K562 (cell line): Measurements from ENCODE around the gene AS3MT. TPM values are rescaled to one million over a fixed set of nuclear protein-coding genes. Genes with fewer than 3 reads are reported as not detected.

ENCODE experiments used
- ATAC-seq: fragments of 200-7000 bp; cut with Tn5 transposase; 3 replicates; pipeline ENCODE4 v1.9.1; 2020; ENCODE audit warnings: moderate library complexity
- BruUV-seq: library from RNA; stranded (reverse); fragments of 400-500 nt; replicated peaks from 2 replicates; lab custom pipeline; 2021; lab: Mats Ljungman, UMichigan
- CTCF ChIA-PET: fragments of 300-600 bp; formaldehyde crosslinking; extraction: SDS; loops from one replicate; lab custom pipeline; 2021; ENCODE audit warnings: low intra/inter-chr PET ratio; lab: Yijun Ruan, JAX
- POLR2A ChIA-PET: fragments of 300-600, 350-650 bp; sonication (Branson Sonifier 250); formaldehyde crosslinking; extraction: SDS; loops from one replicate; lab custom pipeline; 2021; ENCODE audit warnings: antibody characterized with exemption, inconsistent platforms; lab: Yijun Ruan, JAX
- DNase-seq, 4 experiments: peaks; one replicate each; pipeline versions ENCODE4 v3.0.0 to v3.0.0-alpha.2; 2011 to 2018; ENCODE audit warnings: low spot score in 3 of 4, mixed read lengths in 3 of 4; ENCODE audit errors: extremely low read depth in 1 of 4
- FAIRE-seq: peaks from 2 replicates; lab custom pipeline; 2011; peaks lifted over from hg19 to GRCh38; lab: Jason Lieb, UNC
- H2AFZ ChIP-seq: 2 replicates; pipeline ENCODE4 v1.6.0; 2011; ENCODE audit warnings: low read depth, low read length, control low read depth, inconsistent platforms
- H3K27ac ChIP-seq: fragments of 200-600 bp; 3 replicates; pipeline ENCODE4 v1.8.0; 2011; ENCODE audit warnings: low read depth, mild to moderate bottlenecking, control low read depth, inconsistent platforms, low read length, moderate library complexity, mixed read lengths; ENCODE audit errors: extremely low read depth
- H3K27me3 ChIP-seq, 2 experiments: fragments of 300-600 bp in 1 of 2; 2 replicates in 1 of 2; 3 replicates in 1 of 2; pipeline versions ENCODE4 v1.6.0 to v1.8.0; 2011; ENCODE audit warnings: inconsistent platforms in 2 of 2, low read length in 2 of 2, mild to moderate bottlenecking in 1 of 2, mixed read lengths in 1 of 2, moderate library complexity in 1 of 2; ENCODE audit not compliant: control insufficient read depth in 2 of 2, insufficient read depth in 2 of 2
- H3K36me3 ChIP-seq: fragments of 300-600 bp; 3 replicates; pipeline ENCODE4 v1.8.0; 2011; ENCODE audit warnings: mild to moderate bottlenecking, low read length, inconsistent platforms; ENCODE audit not compliant: control insufficient read depth, insufficient read depth
- H3K4me1 ChIP-seq, 2 experiments: fragments of 200-600 bp in 1 of 2; replicated peaks in 1 of 2; 2 replicates in 1 of 2; 3 replicates in 1 of 2; pipeline versions ENCODE4 v1.5.1 to v1.8.0; 2011; ENCODE audit warnings: inconsistent platforms in 2 of 2, low read length in 2 of 2, mild to moderate bottlenecking in 1 of 2, mixed read lengths in 1 of 2, moderate library complexity in 1 of 2; ENCODE audit not compliant: control insufficient read depth in 2 of 2, insufficient read depth in 2 of 2
- H3K4me2 ChIP-seq: 2 replicates; pipeline ENCODE4 v1.6.1; 2011; ENCODE audit warnings: low read length, control low read depth, inconsistent platforms, mixed read lengths; ENCODE audit not compliant: insufficient read depth
- H3K4me3 ChIP-seq: fragments of 200-600 bp; sonication (generic), shearing (Covaris generic); 2 replicates; pipeline ENCODE4 v1.5.1; 2016; ENCODE audit warnings: control low read depth, inconsistent platforms
- H3K79me2 ChIP-seq: fragments of 200-600 bp; 3 replicates; pipeline ENCODE4 v1.8.0; 2011; ENCODE audit warnings: low read length, inconsistent platforms; ENCODE audit not compliant: control insufficient read depth, insufficient read depth
- H3K9ac ChIP-seq, 2 experiments: 2 replicates each; pipeline versions ENCODE4 v1.6.0 to v1.6.1; 2011; ENCODE audit warnings: low read depth in 2 of 2, low read length in 2 of 2, control low read depth in 1 of 2, inconsistent platforms in 1 of 2, mild to moderate bottlenecking in 1 of 2, mixed read lengths in 1 of 2; ENCODE audit not compliant: insufficient read depth in 1 of 2
- H3K9me1 ChIP-seq: one replicate; pipeline ENCODE4 v1.6.0; 2011; ENCODE audit warnings: inconsistent platforms, mild to moderate bottlenecking, low read length, moderate library complexity; ENCODE audit not compliant: control insufficient read depth, insufficient read depth
- H3K9me3 ChIP-seq: replicated peaks from 2 replicates; pipeline ENCODE4 v1.5.1; 2011; ENCODE audit warnings: low read depth, low read length, inconsistent platforms; ENCODE audit not compliant: control insufficient read depth, insufficient read depth
- H4K20me1 ChIP-seq: replicated peaks from 2 replicates; pipeline ENCODE4 v1.6.1; 2011; ENCODE audit warnings: low read length, inconsistent platforms, mixed read lengths; ENCODE audit not compliant: control insufficient read depth, insufficient read depth
- ATF3 ChIP-seq, 2 experiments: fragments of 450-650 bp in 1 of 2; sonication (generic) in 1 of 2; formaldehyde crosslinking in 1 of 2; IDR thresholded peaks in 1 of 2; conservative IDR thresholded peaks in 1 of 2; 2 replicates each; pipeline versions ENCODE4 v1.6.1 to v1.8.1; 2016 to 2023; ENCODE audit warnings: mild to moderate bottlenecking in 2 of 2, moderate library complexity in 2 of 2, inconsistent platforms in 1 of 2, missing genetic modification reagents in 1 of 2
- CCNT2 ChIP-seq: IDR thresholded peaks from 2 replicates; pipeline ENCODE4 v1.6.1; 2011; ENCODE audit warnings: borderline replicate concordance, low read depth, mild to moderate bottlenecking, moderate library complexity, mixed read lengths, low read length; ENCODE audit not compliant: insufficient read length; ENCODE audit errors: extremely low read depth
- CEBPG ChIP-seq, 3 experiments: fragments of 200-800 bp in 1 of 3; sonication (Bioruptor generic) in 1 of 3; sonication (generic) in 1 of 3; formaldehyde crosslinking in 1 of 3; IDR thresholded peaks in 2 of 3; conservative IDR thresholded peaks in 1 of 3; 2 replicates each; pipeline versions ENCODE4 v1.6.1 to v1.8.0; 2016 to 2022; ENCODE audit warnings: missing compliant biosample characterization in 2 of 3, missing genetic modification characterization in 2 of 3, mild to moderate bottlenecking in 1 of 3, missing genetic modification reagents in 1 of 3
- E2F5 ChIP-seq: sonication (generic); formaldehyde crosslinking; IDR thresholded peaks from 2 replicates; pipeline ENCODE4 v1.8.0; 2022; ENCODE audit warnings: mild to moderate bottlenecking, missing genetic modification reagents
- MAFG ChIP-seq: fragments of 450-650 bp; conservative IDR thresholded peaks from 2 replicates; pipeline ENCODE4 v1.6.1; 2016; ENCODE audit warnings: missing genetic modification characterization, missing compliant biosample characterization
- TFE3 ChIP-seq: fragments of 450-650 bp; formaldehyde crosslinking; IDR thresholded peaks from 2 replicates; pipeline ENCODE4 v1.4.0; 2020; ENCODE audit warnings: mild to moderate bottlenecking, mixed read lengths
- USF2 ChIP-seq: sonication (generic); formaldehyde crosslinking; IDR thresholded peaks from 2 replicates; pipeline ENCODE4 v1.5.0; 2020; ENCODE audit warnings: missing genetic modification reagents
- ZC3H8 ChIP-seq: fragments of 450-650 bp; IDR thresholded peaks from 2 replicates; pipeline ENCODE4 v1.6.1; 2017
- ZNF347 ChIP-seq: fragments of 450-650 bp; formaldehyde crosslinking; IDR thresholded peaks from 2 replicates; pipeline ENCODE4 v1.4.0; 2020; ENCODE audit warnings: low read depth, mild to moderate bottlenecking, moderate library complexity
- ZNF717 ChIP-seq: fragments of 250-450 bp; sonication (Bioruptor Pico); IDR thresholded peaks from 2 replicates; pipeline ENCODE4 v1.5.0; 2021
- WGBS: fragments of 100-300 bp; shearing (Covaris generic); methylation state at CpG from one replicate; pipeline ENCODE4 v1.1.6; 2016; ENCODE audit warnings: low coverage, mixed read lengths; ENCODE audit not compliant: insufficient coverage; ENCODE audit errors: missing lambda C conversion rate; 5-methylcytosine and 5-hydroxymethylcytosine counted together
- in situ Hi-C: fragments of 300-500 bp; cut with MboI; formaldehyde crosslinking; loops from 4 replicates; pipeline ENCODE4 v1.15.0; 2018; ENCODE audit warnings: inconsistent platforms, mixed read lengths
- intact Hi-C: fragments of 100-400 bp; cut with micrococcal nuclease; formaldehyde crosslinking; loops from 2 replicates; pipeline ENCODE4 v1.14.2; 2022
- polyA plus RNA-seq, 8 experiments: library from polyadenylated mRNA; depleted of rRNA in 4 of 8; stranded (reverse) in 5 of 8; unstranded in 3 of 8; fragments of >200 nt; fragmentation: Nextera tagmentation in 2 of 8; fragmentation: Illumina TruSeq in 1 of 8; extraction: Ambion mirVana in 2 of 8; extraction: Trizol in 1 of 8; gene quantifications; 2 replicates each; pipeline versions ENCODE4 v1.2.1 to v1.2.3, GENCODE V29; 2011 to 2014; ENCODE audit warnings: inconsistent platforms in 1 of 8, missing spikeins in 1 of 8
- total RNA-seq, 7 experiments: library from RNA; depleted of rRNA in 6 of 7; stranded (reverse); fragments of >200 nt in 6 of 7; fragmentation: Illumina TruSeq in 2 of 7; extraction: Trizol in 2 of 7; gene quantifications; 2 replicates each; pipeline versions ENCODE4 v1.2.1 to v1.2.3, GENCODE V29; 2011 to 2021; ENCODE audit warnings: low replicate concordance in 1 of 7

AS3MT gene
- total and polyA plus RNA-seq, 9 of the 15 experiments (the other 6 are each of a cell fraction or from before 2014, with no cell fraction given), result 0.04 to 0.33 (median 0.19) TPM; not detected in 2

- Histone ChIP-seq H3K9me3 (no peaks in the 10 kb centered on the region), H3K79me2 (no peaks in the 10 kb centered on the region), H4K20me1 (no peaks in the 10 kb centered on the region), H2AFZ (no peak overlapping the region), H3K4me1 (no peaks in the 10 kb centered on the region; a peak in 3 of 5 replicates), H3K36me3 (peaks cover 2% of the 10 kb centered on the region; the same call in 1 of the 3 replicates), H3K4me2 (no peak overlapping the region), H3K27me3 (no peaks in the 10 kb centered on the region), H3K9ac (no peak overlapping the region), H3K9me1 (no peaks in the 10 kb centered on the region), H3K4me3 (no peak overlapping the region), H3K27ac (no peak overlapping the region)
- DNase-seq (no peak), FAIRE-seq (no peak), ATAC-seq (no peak)
- intact Hi-C loops (no loop called here), in situ Hi-C loops (no loop called here)
- POLR2A ChIA-PET, result no interaction called here
- 98% methylated on average over 9 of the region's 10 CpGs for whole genome bisulfite sequencing
- no peak for TF ChIP-seq E2F5
- TF ChIP-seq CCNT2, result no peak
- no peak for TF ChIP-seq ZNF347 (CRISPR knock-in tag)
- TF ChIP-seq ZNF717 (CRISPR knock-in tag), result no peak
- CTCF ChIA-PET, result no interaction called here
- BruUV-seq, result no TSS peak
Observed at GRCh38 chr10:102870221-102870620, 951 bp downstream of the AS3MT start.

- BruUV-seq, result no TSS peak
- no peaks in the 10 kb centered on the region for H3K9me3 ChIP-seq
- in situ Hi-C loops (no loop called here), intact Hi-C loops (no loop called here)
- no peak for ATAC-seq
- no peak for DNase-seq
- 93% methylated on average over 4 of the region's 4 CpGs for WGBS
- H4K20me1 ChIP-seq, result no peaks in the 10 kb centered on the region
- H3K36me3 ChIP-seq, result no peaks in the 10 kb centered on the region
- no peaks in the 10 kb centered on the region for H3K79me2 ChIP-seq
- H3K4me1 ChIP-seq, result no peaks in the 10 kb centered on the region; a peak in 3 of 5 replicates
- no peak overlapping the region for H3K27ac ChIP-seq
- H3K9ac ChIP-seq, result no peak overlapping the region
- H3K9me1 ChIP-seq, result no peaks in the 10 kb centered on the region
- H3K27me3 ChIP-seq, result no peaks in the 10 kb centered on the region
- ChIA-PET CTCF (no interaction called here), POLR2A (interaction anchor here (0.6 kb wide), 1 partner anchor 318 kb away, joined by 3 read pairs; no protein-coding TSS in a partner anchor)
- TF ChIP-seq CEBPG (CRISPR knock-in tag; IDR thresholded peaks at IDR 0.05), result no peak
- TF ChIP-seq CEBPG (tag; conservative IDR thresholded peaks at IDR 0.05 in 1 of 2, IDR thresholded peaks at IDR 0.05 in 1 of 2), result no peak
- no peak for TF ChIP-seq ZC3H8
- TF ChIP-seq USF2, result peak; percentile 38; the same call in 1 of the 2 replicates
- TF ChIP-seq MAFG, result no peak
- 0 out of 2 replicates have a peak, but pooled peaks have one; percentile 2 for TF ChIP-seq TFE3 (CRISPR knock-in tag)
- peak; percentile 26; the same call in 1 of the 2 replicates for TF ChIP-seq ATF3 (IDR thresholded peaks at IDR 0.05)
- no peak for TF ChIP-seq ATF3 (CRISPR knock-in tag; conservative IDR thresholded peaks at IDR 0.05)
- no peak overlapping the region for H3K4me3 ChIP-seq
- no peak overlapping the region for H3K4me2 ChIP-seq
- H2AFZ ChIP-seq, result no peak overlapping the region
- FAIRE-seq, result no peak
Observed at GRCh38 chr10:102872163-102872562, 2.9 kb downstream of the AS3MT start.
